ENCODE data around the gene FGB. TPM values are rescaled to one million over a fixed set of nuclear protein-coding genes. Genes with fewer than 3 reads are reported as not detected.

Gene FGB
- total and polyA plus RNA-seq, 9 of the 15 experiments (the other 6 are each of a cell fraction or from before 2014, with no cell fraction given): 0.07 to 1.9 (median 0.13) TPM; not detected in 6

GRCh38 chr4:154602404-154603020, 39.7 kb downstream of the FGB start (continued):
- TF ChIP-seq CBX8 (IDR thresholded peaks at IDR 0.05; ENCODE audit: borderline replicate concordance, extremely low read depth, low read depth, low read length, poor library complexity, severe bottlenecking): no peak
- TF ChIP-seq YBX1 (IDR thresholded peaks at IDR 0.05): no peak
- no peak for TF ChIP-seq GTF2E2 (tag; IDR thresholded peaks at IDR 0.05)
- TF ChIP-seq ZBTB7A (IDR thresholded peaks at IDR 0.05; ENCODE audit: borderline replicate concordance, control insufficient read depth, low read depth, low read length): no peak
- TF ChIP-seq EP300 (IDR thresholded peaks at IDR 0.05; ENCODE audit: low read length): no peak

GRCh38 chr4:154603033-154603943, 40.5 kb downstream of the FGB start:
- no peak for ATAC-seq
- CTCF ChIA-PET (ENCODE audit: low intra/inter-chr PET ratio): no interaction called here
- TF ChIP-seq TGIF2 (CRISPR knock-in tag; IDR thresholded peaks at IDR 0.05): no peak
- TF ChIP-seq UBTF (IDR thresholded peaks at IDR 0.05; ENCODE audit: borderline replicate concordance in 1 of 2, low read depth in 2 of 2, low read length in 2 of 2): no peak
- no peak for TF ChIP-seq ATF2 (CRISPR knock-in tag; IDR thresholded peaks at IDR 0.05)
- no peak for TF ChIP-seq ZNF584 (CRISPR knock-in tag; IDR thresholded peaks at IDR 0.05; ENCODE audit: low read depth)
- no peak for TF ChIP-seq ZNF589 (CRISPR knock-in tag; IDR thresholded peaks at IDR 0.05; ENCODE audit: low read depth)
- TF ChIP-seq ETV1 (tag; conservative IDR thresholded peaks at IDR 0.05; ENCODE audit: low read depth): no peak
- TF ChIP-seq HINFP (tag; conservative IDR thresholded peaks at IDR 0.05; ENCODE audit: low read depth): no peak

More at GRCh38 chr4:154603033-154603943, 40.5 kb downstream of the FGB start:
- Histone ChIP-seq H3K9ac (ENCODE audit: insufficient read depth in 1 of 2, low read depth in 2 of 2, low read length in 2 of 2) (no peak overlapping the region), H3K4me2 (ENCODE audit: insufficient read depth, low read length) (no peak overlapping the region), H3K9me1 (ENCODE audit: control insufficient read depth, insufficient read depth, low read length) (no peaks in the 10 kb centered on the region), H3K4me3 (no peak overlapping the region), H3K9me3 (replicated peaks; ENCODE audit: control insufficient read depth, insufficient read depth, low read depth, low read length) (no peaks in the 10 kb centered on the region), H3K79me2 (ENCODE audit: control insufficient read depth, insufficient read depth, low read length) (no peaks in the 10 kb centered on the region), H3K27me3 (ENCODE audit: control insufficient read depth in 2 of 2, insufficient read depth in 2 of 2, low read length in 2 of 2) (no peaks in the 10 kb centered on the region), H3K36me3 (ENCODE audit: control insufficient read depth, insufficient read depth, low read length) (no peaks in the 10 kb centered on the region), H2AFZ (ENCODE audit: low read depth, low read length) (no peak overlapping the region), H3K27ac (ENCODE audit: extremely low read depth, low read depth, low read length) (no peak overlapping the region), H4K20me1 (replicated peaks; ENCODE audit: control insufficient read depth, insufficient read depth, low read length) (no peaks in the 10 kb centered on the region), H3K4me1 (replicated peaks in 1 of 2; ENCODE audit: control insufficient read depth in 2 of 2, insufficient read depth in 2 of 2, low read length in 2 of 2) (no peaks in the 10 kb centered on the region)
- BruUV-seq (replicated peaks): no TSS peak
- intact Hi-C loops (cut with micrococcal nuclease): no loop called here
- WGBS (ENCODE audit: insufficient coverage, low coverage, missing lambda C conversion rate): under 1% methylated on average over 6 of the region's 6 CpGs
- DNase-seq (ENCODE audit: extremely low read depth in 1 of 4, low spot score in 3 of 4): no peak
- in situ Hi-C loops (cut with MboI): no loop called here
- POLR2A ChIA-PET: interaction anchor here (0.7 to 1.3 kb wide), 3 partner anchors 9 to 397 kb away, joined by 3 to 7 read pairs (median 3); no protein-coding TSS in a partner anchor
- no peak for FAIRE-seq

Data from K562 (cell line).